GM12873 (cell line): ENCODE measurements around the gene ANKS1B.

Source experiments
- TF ChIP-seq, protein P1 (sequence below): IDR thresholded peaks from 2 replicates; pipeline ENCODE4 v1.5.1; 2012; ENCODE audit warnings: low read depth, mild to moderate bottlenecking, moderate library complexity, low read length, control low read depth; ENCODE audit not compliant: insufficient read depth; ENCODE audit errors: missing control alignments

The ANKS1B gene

DNA sequence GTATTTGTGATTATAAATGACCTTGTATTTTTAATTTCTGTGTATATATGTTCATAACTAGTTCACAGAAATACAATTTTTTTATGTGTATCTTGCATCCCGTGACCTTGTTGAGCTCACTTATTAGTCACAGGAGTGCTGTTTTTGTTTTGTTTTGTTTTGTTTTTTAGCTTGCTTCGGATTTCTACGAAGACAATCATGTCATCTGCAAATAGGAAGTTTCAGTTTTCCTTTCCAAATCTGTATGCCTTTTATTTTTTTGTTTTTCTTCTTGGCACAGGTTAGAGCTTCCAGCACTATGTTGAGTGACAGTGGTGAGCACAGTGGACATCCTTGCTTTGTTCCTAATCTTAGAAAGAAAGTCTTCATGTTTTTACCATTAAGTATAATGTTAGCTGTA is 566.4 kb downstream of the ANKS1B start:
- TF ChIP-seq, protein P1, sequence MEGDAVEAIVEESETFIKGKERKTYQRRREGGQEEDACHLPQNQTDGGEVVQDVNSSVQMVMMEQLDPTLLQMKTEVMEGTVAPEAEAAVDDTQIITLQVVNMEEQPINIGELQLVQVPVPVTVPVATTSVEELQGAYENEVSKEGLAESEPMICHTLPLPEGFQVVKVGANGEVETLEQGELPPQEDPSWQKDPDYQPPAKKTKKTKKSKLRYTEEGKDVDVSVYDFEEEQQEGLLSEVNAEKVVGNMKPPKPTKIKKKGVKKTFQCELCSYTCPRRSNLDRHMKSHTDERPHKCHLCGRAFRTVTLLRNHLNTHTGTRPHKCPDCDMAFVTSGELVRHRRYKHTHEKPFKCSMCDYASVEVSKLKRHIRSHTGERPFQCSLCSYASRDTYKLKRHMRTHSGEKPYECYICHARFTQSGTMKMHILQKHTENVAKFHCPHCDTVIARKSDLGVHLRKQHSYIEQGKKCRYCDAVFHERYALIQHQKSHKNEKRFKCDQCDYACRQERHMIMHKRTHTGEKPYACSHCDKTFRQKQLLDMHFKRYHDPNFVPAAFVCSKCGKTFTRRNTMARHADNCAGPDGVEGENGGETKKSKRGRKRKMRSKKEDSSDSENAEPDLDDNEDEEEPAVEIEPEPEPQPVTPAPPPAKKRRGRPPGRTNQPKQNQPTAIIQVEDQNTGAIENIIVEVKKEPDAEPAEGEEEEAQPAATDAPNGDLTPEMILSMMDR, result no peak

DNA sequence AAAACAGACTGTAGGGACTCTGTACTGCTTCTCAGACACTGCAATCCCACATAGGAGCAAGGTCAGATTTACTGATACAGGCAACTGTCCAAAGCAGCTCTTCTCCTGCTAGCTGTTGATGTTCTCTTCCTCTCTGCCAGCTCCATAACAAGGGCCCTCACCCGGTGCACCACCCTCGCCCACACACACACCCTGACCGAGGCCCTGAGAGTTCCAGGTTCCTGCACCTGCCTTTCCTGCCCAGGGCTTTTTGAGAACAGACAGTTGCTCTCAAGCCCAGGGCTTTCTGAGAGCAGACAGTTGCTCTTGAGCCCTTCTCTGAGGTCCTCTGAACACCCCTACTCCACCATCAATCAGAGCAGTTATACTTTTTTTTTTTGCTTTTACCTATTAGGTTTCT is 571.0 kb downstream of the ANKS1B start:
- TF ChIP-seq, protein P1, result no peak

DNA sequence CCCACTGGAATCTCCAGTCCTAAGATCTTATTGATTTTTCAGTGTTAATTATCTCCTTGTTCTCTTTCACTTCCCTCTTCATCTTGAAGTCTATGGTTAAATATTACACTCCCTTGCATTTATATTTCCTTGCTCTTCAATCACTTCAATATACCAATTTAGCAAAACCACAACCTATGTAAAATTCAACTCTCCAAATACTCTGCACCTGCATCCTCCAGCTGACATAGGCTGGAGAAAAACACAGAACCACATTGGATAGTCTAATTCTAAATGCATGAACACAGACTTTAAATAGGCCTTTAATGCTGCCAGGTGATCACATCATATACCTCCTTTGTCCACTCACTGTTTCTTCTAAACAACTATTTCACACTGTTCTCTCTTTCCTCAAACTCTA is 591.0 kb downstream of the ANKS1B start:
- TF ChIP-seq, protein P1, result no peak

DNA sequence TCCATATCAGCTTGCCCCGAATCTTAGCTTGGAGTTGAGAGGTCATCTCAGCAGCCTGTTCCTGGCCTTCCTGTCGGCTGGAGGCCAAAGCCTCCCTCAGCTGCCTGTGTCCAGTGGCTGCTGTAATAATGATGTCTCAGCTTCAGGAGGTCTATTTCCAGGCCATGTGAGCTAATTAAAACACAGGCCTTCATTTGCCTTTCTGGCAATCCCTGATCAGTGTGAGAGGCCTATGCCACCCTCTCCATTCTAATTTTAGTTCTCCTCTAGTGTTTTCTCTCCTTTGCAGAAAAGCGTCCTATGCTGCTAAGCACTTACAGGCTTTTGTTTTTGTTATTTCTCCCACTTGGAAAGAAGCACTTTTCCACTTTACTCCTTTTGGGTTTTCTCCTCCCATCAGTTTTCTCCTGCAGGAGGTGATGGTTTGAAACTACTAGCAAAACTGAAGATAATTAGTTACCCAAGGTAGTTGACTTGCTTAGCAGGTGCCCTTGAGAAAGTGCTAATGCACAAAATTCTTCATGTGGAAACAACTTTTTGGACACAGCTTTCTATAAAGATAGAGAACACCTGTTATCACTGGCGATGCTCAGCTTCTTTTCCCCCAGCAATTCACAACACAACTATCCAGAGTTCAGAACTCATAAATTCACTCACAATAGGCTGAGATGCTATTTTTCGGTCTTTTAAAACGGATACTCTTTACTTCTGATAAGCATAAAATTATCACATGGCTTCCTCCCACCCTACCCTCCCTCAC is 592.5 kb downstream of the ANKS1B start:
- TF ChIP-seq, protein P1, result no peak

DNA sequence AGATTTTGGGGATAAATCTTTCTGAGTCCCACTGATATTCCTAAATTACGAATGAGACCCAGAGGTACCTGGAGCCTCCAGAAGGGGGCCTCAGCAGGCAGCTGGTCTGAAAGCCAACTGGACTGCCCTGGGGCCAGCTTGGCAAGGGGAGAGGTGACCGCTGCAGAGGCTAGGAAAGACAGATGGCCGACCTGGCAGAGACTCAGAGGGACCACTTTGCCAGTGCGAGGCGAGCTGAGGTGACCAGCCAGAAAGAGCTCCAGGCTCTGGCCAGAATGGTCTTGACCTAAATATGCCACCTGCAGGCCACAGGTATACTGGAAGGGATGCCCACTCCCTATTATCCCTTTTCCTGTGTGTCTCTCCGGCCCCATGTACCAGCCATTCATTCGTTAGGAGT is 594.0 kb downstream of the ANKS1B start:
- TF ChIP-seq, protein P1, result peak; percentile 55

DNA sequence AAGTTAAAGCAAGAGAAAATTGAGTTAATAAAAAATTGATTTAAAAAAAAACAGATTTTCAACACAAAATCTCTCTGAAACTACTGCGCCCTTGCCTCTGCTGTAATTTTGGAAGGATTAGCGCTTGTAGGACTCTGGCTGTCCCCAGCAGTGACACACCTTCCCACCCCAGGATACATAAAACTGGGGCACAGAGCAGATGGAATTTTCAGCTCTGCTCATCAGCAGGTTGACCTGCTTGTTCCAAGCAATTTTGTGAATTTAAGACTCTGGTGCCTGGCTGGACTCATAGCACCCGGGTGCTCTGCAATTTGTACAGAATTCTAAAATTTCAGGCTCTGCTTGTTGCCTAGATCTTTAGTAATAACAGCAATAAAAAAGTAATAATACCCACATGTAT is 595.0 kb downstream of the ANKS1B start:
- TF ChIP-seq, protein P1, result no peak

DNA sequence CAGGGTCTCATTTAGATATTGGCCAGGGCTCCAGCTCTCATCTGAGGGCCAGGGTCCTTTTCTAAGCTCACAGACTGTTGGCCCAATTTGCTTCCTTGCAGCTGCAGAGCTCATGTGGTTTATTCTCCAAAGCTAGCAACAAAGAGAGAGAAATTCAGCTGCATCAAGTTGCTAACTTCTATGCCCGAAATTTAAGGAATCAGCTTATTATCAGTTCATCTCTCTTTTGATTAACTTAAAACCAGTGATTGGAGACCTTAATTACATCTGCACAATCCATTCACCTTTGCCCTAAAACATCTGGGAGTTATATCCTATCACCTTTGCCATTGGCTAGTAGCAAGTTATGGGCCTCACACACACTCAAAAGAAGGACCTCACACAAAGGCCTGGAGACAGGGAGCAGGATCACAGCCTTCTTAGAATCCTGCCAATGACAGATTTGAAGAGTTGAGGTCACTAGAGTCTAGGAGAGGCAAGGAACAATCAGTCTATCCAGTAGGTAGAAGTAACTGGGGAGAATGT is 596.0 kb downstream of the ANKS1B start:
- TF ChIP-seq, protein P1, result no peak
